HepG2 (cell line): ENCODE data around the gene DFFA. TPM values are rescaled to one million over a fixed set of nuclear protein-coding genes. Genes with fewer than 3 reads are reported as not detected.

Experiments
- CHD2 ChIP-seq: IDR thresholded peaks from 2 replicates; pipeline ENCODE4 v1.6.1; 2011; ENCODE audit warnings: low read depth, low read length, improper control_type of control experiment
- DMTF1 ChIP-seq: sonication (generic); formaldehyde crosslinking; IDR thresholded peaks from 2 replicates; pipeline ENCODE4 v1.4.0; 2020; ENCODE audit warnings: mild to moderate bottlenecking, missing genetic modification reagents
- E2F1 ChIP-seq: sonication (generic); formaldehyde crosslinking; IDR thresholded peaks from 2 replicates; pipeline ENCODE4 v1.5.0; 2020; ENCODE audit warnings: missing genetic modification reagents
- ETV6 ChIP-seq: sonication (generic); formaldehyde crosslinking; conservative IDR thresholded peaks from 2 replicates; pipeline ENCODE4 v1.4.0; 2020; ENCODE audit warnings: missing genetic modification reagents
- GABPB1 ChIP-seq: IDR thresholded peaks from 2 replicates; pipeline ENCODE4 v1.6.1; 2016; ENCODE audit warnings: mild to moderate bottlenecking, missing genetic modification reagents, moderate library complexity, missing compliant biosample characterization
- HOXA3 ChIP-seq: sonication (generic); formaldehyde crosslinking; IDR thresholded peaks from 2 replicates; pipeline ENCODE4 v1.5.0; 2020; ENCODE audit warnings: missing genetic modification reagents
- MEF2D ChIP-seq: sonication (generic); formaldehyde crosslinking; IDR thresholded peaks from 2 replicates; pipeline ENCODE4 v1.5.1; 2020; ENCODE audit warnings: mild to moderate bottlenecking, missing genetic modification reagents
- MIER2 ChIP-seq: IDR thresholded peaks from 2 replicates; pipeline ENCODE4 v1.6.1; 2016; ENCODE audit warnings: missing biosample characterization, missing genetic modification reagents
- NAIF1 ChIP-seq: sonication (generic); formaldehyde crosslinking; IDR thresholded peaks from 2 replicates; pipeline ENCODE4 v1.5.0; 2020; ENCODE audit warnings: mild to moderate bottlenecking, missing genetic modification reagents, borderline replicate concordance
- NFYB ChIP-seq: sonication (generic); formaldehyde crosslinking; IDR thresholded peaks from 2 replicates; pipeline ENCODE4 v1.4.0; 2020; ENCODE audit warnings: missing genetic modification reagents
- REPIN1 ChIP-seq: sonication (generic); formaldehyde crosslinking; IDR thresholded peaks from 2 replicates; pipeline ENCODE4 v1.8.0; 2022; ENCODE audit warnings: missing genetic modification reagents, low read depth, mild to moderate bottlenecking, borderline replicate concordance
- SKIL ChIP-seq: sonication (generic); formaldehyde crosslinking; IDR thresholded peaks from 2 replicates; pipeline ENCODE4 v1.8.0; 2022; ENCODE audit warnings: missing genetic modification reagents, mild to moderate bottlenecking, moderate library complexity, borderline replicate concordance
- SOX13 ChIP-seq, 3 experiments: fragments of 450-650 bp in 1 of 3; sonication (generic) in 1 of 3; formaldehyde crosslinking in 1 of 3; IDR thresholded peaks in 2 of 3; conservative IDR thresholded peaks in 1 of 3; 2 replicates each; pipeline versions ENCODE4 v1.5.0 to v1.6.1; 2016 to 2020; ENCODE audit warnings: antibody characterized with exemption in 1 of 3, mild to moderate bottlenecking in 1 of 3, missing compliant biosample characterization in 1 of 3, missing genetic modification reagents in 1 of 3, moderate library complexity in 1 of 3
- TEAD2 ChIP-seq: sonication (generic); formaldehyde crosslinking; IDR thresholded peaks from 2 replicates; pipeline ENCODE4 v1.9.0; 2021; ENCODE audit warnings: missing genetic modification reagents
- TEAD3 ChIP-seq: optimal IDR thresholded peaks from 2 replicates; pipeline ENCODE3; 2016; ENCODE audit warnings: borderline replicate concordance
- ZBTB3 ChIP-seq: sonication (generic); formaldehyde crosslinking; IDR thresholded peaks from 2 replicates; pipeline ENCODE4 v1.4.0; 2020; ENCODE audit warnings: low read depth, mild to moderate bottlenecking, moderate library complexity, missing genetic modification reagents, borderline replicate concordance
- ZNF367 ChIP-seq: sonication (generic); formaldehyde crosslinking; IDR thresholded peaks from 2 replicates; pipeline ENCODE4 v1.4.0; 2020; ENCODE audit warnings: missing genetic modification reagents, borderline replicate concordance
- ZNF496 ChIP-seq: sonication (generic); formaldehyde crosslinking; IDR thresholded peaks from 2 replicates; pipeline ENCODE4 v1.8.1; 2023; ENCODE audit warnings: mild to moderate bottlenecking, moderate library complexity, missing genetic modification reagents; ENCODE audit not compliant: insufficient replicate concordance
- ZNF678 ChIP-seq: sonication (generic); formaldehyde crosslinking; IDR thresholded peaks from 2 replicates; pipeline ENCODE4 v1.4.0; 2020; ENCODE audit warnings: mild to moderate bottlenecking, missing genetic modification reagents
- ZNF788 ChIP-seq: sonication (generic); formaldehyde crosslinking; IDR thresholded peaks from 2 replicates; pipeline ENCODE4 v1.5.0; 2020; ENCODE audit warnings: mild to moderate bottlenecking, missing genetic modification reagents, borderline replicate concordance
- ZNF878 ChIP-seq: sonication (generic); formaldehyde crosslinking; IDR thresholded peaks from 2 replicates; pipeline ENCODE4 v1.8.1; 2023; ENCODE audit warnings: mild to moderate bottlenecking, missing genetic modification reagents, moderate library complexity
- polyA plus RNA-seq, 8 experiments: library from polyadenylated mRNA; depleted of rRNA in 3 of 8; stranded (reverse) in 7 of 8; unstranded in 1 of 8; fragments of >200 nt; fragmentation: Illumina TruSeq in 4 of 8; extraction: Trizol in 4 of 8; gene quantifications; 2 replicates each; pipeline versions ENCODE4 v1.2.1 to v1.2.3, GENCODE V29; 2011 to 2016; ENCODE audit warnings: low read depth in 4 of 8, missing spikeins in 1 of 8, mixed read lengths in 1 of 8; ENCODE audit not compliant: insufficient read depth in 1 of 8
- total RNA-seq, 5 experiments: library from RNA; depleted of rRNA; stranded (reverse); fragments of >200 nt; fragmentation: Illumina TruSeq; extraction: Trizol; gene quantifications; 2 replicates each; pipeline ENCODE4 v1.2.3, GENCODE V29; 2016; ENCODE audit warnings: low read depth in 1 of 5

DFFA gene
- total and polyA plus RNA-seq, 2 of the 13 experiments (the other 11 are each of a cell fraction or from before 2014, with no cell fraction given): 16.5 to 33.9 TPM

- TF ChIP-seq REPIN1 (CRISPR knock-in tag) (peak; percentile 94), MIER2 (CRISPR knock-in tag) (peak; percentile 6; the same call in 1 of the 2 replicates), ETV6 (CRISPR knock-in tag) (peak; percentile 59; the same call in 1 of the 2 replicates), HOXA3 (CRISPR knock-in tag) (peak; percentile 81), SKIL (CRISPR knock-in tag) (peak; percentile 71; the same call in 1 of the 2 replicates), NAIF1 (CRISPR knock-in tag) (no peak), ZNF367 (no peak), GABPB1 (CRISPR knock-in tag) (peak; percentile 87), CHD2 (peak; percentile 46; the same call in 1 of the 2 replicates), TEAD3 (peak; percentile 82), SOX13 (IDR thresholded peaks at IDR 0.05) (no peak), SOX13 (CRISPR knock-in tag; conservative IDR thresholded peaks at IDR 0.05 in 1 of 2, IDR thresholded peaks at IDR 0.05 in 1 of 2) (peak in 1 of 2 experiments; percentile 36; a peak in 1 of 4 replicates), ZBTB3 (CRISPR knock-in tag) (peak; percentile 90; the same call in 1 of the 2 replicates), ZNF678 (CRISPR knock-in tag) (0 out of 2 replicates have a peak, but pooled peaks have one; percentile 91), TEAD2 (CRISPR knock-in tag) (peak; percentile 46; the same call in 1 of the 2 replicates), E2F1 (CRISPR knock-in tag) (peak; percentile 96), ZNF878 (peak; percentile 99), MEF2D (0 out of 2 replicates have a peak, but pooled peaks have one; percentile 19), NFYB (CRISPR knock-in tag) (no peak), ZNF788 (CRISPR knock-in tag) (peak; percentile 75; the same call in 1 of the 2 replicates), DMTF1 (CRISPR knock-in tag) (peak; percentile 73; the same call in 1 of the 2 replicates), ZNF496 (CRISPR knock-in tag) (peak; percentile 56)
Observed at GRCh38 chr1:10430216-10431069, 41.9 kb downstream of the DFFA start, which contains the start of gene CENPS (continued).
